ENCODE measurements around the gene PRKG1.

The PRKG1 gene

GRCh38 chr10:52316001-52316400, 1241.7 kb downstream of the PRKG1 start:
- no peak for DNase-seq (ENCODE audit: low spot score)

GRCh38 chr10:52316500-52316899, 1242.2 kb downstream of the PRKG1 start:
- no peak for DNase-seq (ENCODE audit: low spot score)

- no peak for DNase-seq (ENCODE audit: low spot score)
These were observed 1243.9 kb downstream of the PRKG1 start for GRCh38 chr10:52318136-52318701.

- peak; percentile 72 for DNase-seq (ENCODE audit: low spot score)
These were observed 1244.7 kb downstream of the PRKG1 start for GRCh38 chr10:52318822-52319464.

- DNase-seq (ENCODE audit: low spot score): no peak
These were observed 1245.6 kb downstream of the PRKG1 start for GRCh38 chr10:52319926-52320325.

GRCh38 chr10:52322323-52322722, 1248.0 kb downstream of the PRKG1 start:
- DNase-seq (ENCODE audit: low spot score): no peak

GRCh38 chr10:52322936-52323335, 1248.6 kb downstream of the PRKG1 start:
- DNase-seq (ENCODE audit: low spot score): no peak

GRCh38 chr10:52326382-52326781, 1252.1 kb downstream of the PRKG1 start:
- no peak for DNase-seq (ENCODE audit: low spot score)

- DNase-seq (ENCODE audit: low spot score): no peak
These were observed 1257.5 kb downstream of the PRKG1 start for GRCh38 chr10:52331638-52332364.

- no peak for DNase-seq (ENCODE audit: low spot score)
These were observed 1258.5 kb downstream of the PRKG1 start for GRCh38 chr10:52332815-52333214.

- DNase-seq (ENCODE audit: low spot score): no peak
These were observed 1260.3 kb downstream of the PRKG1 start for GRCh38 chr10:52334595-52334994.

GRCh38 chr10:52335665-52336064, 1261.4 kb downstream of the PRKG1 start:
- no peak for DNase-seq (ENCODE audit: low spot score)

- DNase-seq (ENCODE audit: low spot score): no peak
These were observed 1262.9 kb downstream of the PRKG1 start for GRCh38 chr10:52337225-52337624.

GRCh38 chr10:52343439-52343838, 1269.2 kb downstream of the PRKG1 start:
- DNase-seq (ENCODE audit: low spot score): no peak

- no peak for DNase-seq (ENCODE audit: low spot score)
These were observed 1272.4 kb downstream of the PRKG1 start for GRCh38 chr10:52346394-52347326.

- no peak for DNase-seq (ENCODE audit: low spot score)
These were observed 1273.0 kb downstream of the PRKG1 start for GRCh38 chr10:52347327-52347667.

Data from RKO (cell line).